A549 (cell line): Measurements from ENCODE around the gene DDX53. TPM values are rescaled to one million over a fixed set of nuclear protein-coding genes. Genes with fewer than 3 reads are reported as not detected.

ENCODE experiments used
- ATAC-seq, 2 experiments: fragments of 200-7000 bp in 1 of 2; fragments of >200 bp in 1 of 2; cut with Nextera tagmentation in 1 of 2; cut with Tn5 transposase in 1 of 2; 3 replicates each; pipeline versions ENCODE4 v1.8.0 to v1.9.1; 2018 to 2020; ENCODE audit warnings: mild to moderate bottlenecking in 1 of 2, moderate library complexity in 1 of 2
- CTCF ChIA-PET: fragments of 300-600 bp; sonication (Branson Sonifier 250); formaldehyde crosslinking; extraction: SDS; loops from one replicate; lab custom pipeline; 2021; ENCODE audit warnings: antibody characterized with exemption, inconsistent platforms; lab: Yijun Ruan, JAX
- POLR2A ChIA-PET: fragments of 350-600 bp; formaldehyde crosslinking; extraction: SDS; loops from one replicate; lab custom pipeline; 2021; ENCODE audit warnings: antibody characterized with exemption, inconsistent platforms; lab: Yijun Ruan, JAX
- DNase-seq, 2 experiments: peaks; one replicate each; pipeline versions ENCODE4 v3.0.0 to v3.0.0-alpha.2; 2011 to 2016; ENCODE audit warnings: low read depth in 1 of 2, low spot score in 1 of 2
- FAIRE-seq: peaks from 2 replicates; lab custom pipeline; 2011; peaks lifted over from hg19 to GRCh38; lab: Jason Lieb, UNC
- H3K27ac ChIP-seq, 2 experiments: fragments of >200 bp; sonication (Bioruptor Twin); formaldehyde crosslinking; 3 replicates each; pipeline ENCODE4 v1.5.1; 2016 to 2017
- H3K4me1 ChIP-seq: fragments of >200 bp; sonication (Bioruptor Twin); formaldehyde crosslinking; 3 replicates; pipeline ENCODE4 v1.6.1; 2016
- H3K4me2 ChIP-seq: fragments of >200 bp; sonication (Bioruptor Twin); formaldehyde crosslinking; 3 replicates; pipeline ENCODE4 v1.6.1; 2016
- H3K4me3 ChIP-seq: fragments of >200 bp; sonication (Bioruptor Twin); formaldehyde crosslinking; 3 replicates; pipeline ENCODE4 v1.5.1; 2016
- H3K9me3 ChIP-seq: fragments of >200 bp; sonication (Bioruptor Twin); formaldehyde crosslinking; 3 replicates; pipeline ENCODE4 v1.6.1; 2016
- CBX2 ChIP-seq: fragments of 200-600 bp; sonication (generic); IDR thresholded peaks from 2 replicates; pipeline ENCODE4 v1.6.1; 2016; ENCODE audit warnings: low read depth, mild to moderate bottlenecking, borderline replicate concordance
- CBX8 ChIP-seq: fragments of 200-600 bp; sonication (generic); IDR thresholded peaks from 2 replicates; pipeline ENCODE4 v1.6.1; 2016
- CHD2 ChIP-seq: fragments of 150-350 bp; IDR thresholded peaks from 2 replicates; pipeline ENCODE4 v1.6.1; 2014; ENCODE audit warnings: low read length; ENCODE audit not compliant: partially characterized antibody
- EHF ChIP-seq: fragments of 250-450 bp; sonication (Bioruptor Pico); IDR thresholded peaks from 2 replicates; pipeline ENCODE4 v1.5.0; 2020; ENCODE audit warnings: mild to moderate bottlenecking
- EHMT2 ChIP-seq: fragments of 200-600 bp; sonication (generic); IDR thresholded peaks from 2 replicates; pipeline ENCODE4 v1.6.1; 2016; ENCODE audit warnings: antibody characterized with exemption, low read depth, mild to moderate bottlenecking, moderate library complexity
- EP300 ChIP-seq, 2 experiments: fragments of >200 bp; sonication (Bioruptor Twin); formaldehyde crosslinking; IDR thresholded peaks; 2 replicates in 1 of 2; 3 replicates in 1 of 2; pipeline ENCODE4 v1.6.1; 2016 to 2017
- FOSL2 ChIP-seq, 2 experiments: fragments of 450-650 bp in 1 of 2; fragments of >200 bp in 1 of 2; sonication (Bioruptor Twin) in 1 of 2; formaldehyde crosslinking; IDR thresholded peaks; 2 replicates each; pipeline versions ENCODE4 v1.5.0 to v1.6.1; 2016 to 2020; ENCODE audit warnings: mild to moderate bottlenecking in 1 of 2, moderate library complexity in 1 of 2
- GATA3 ChIP-seq: IDR thresholded peaks from 2 replicates; pipeline ENCODE4 v1.6.1; 2012; ENCODE audit warnings: borderline replicate concordance
- HEYL ChIP-seq: fragments of 250-450 bp; sonication (Bioruptor Pico); IDR thresholded peaks from 2 replicates; pipeline ENCODE4 v1.8.0; 2021; ENCODE audit warnings: mild to moderate bottlenecking, moderate library complexity
- HOXA7 ChIP-seq: fragments of 250-450 bp; sonication (Bioruptor Pico); IDR thresholded peaks from 2 replicates; pipeline ENCODE4 v1.5.0; 2020; ENCODE audit warnings: mild to moderate bottlenecking, moderate library complexity
- HOXB5 ChIP-seq: fragments of 250-450 bp; sonication (Bioruptor Pico); IDR thresholded peaks from 2 replicates; pipeline ENCODE4 v1.5.0; 2020; ENCODE audit warnings: mild to moderate bottlenecking, moderate library complexity
- JUN ChIP-seq, 2 experiments: fragments of >200 bp; sonication (Bioruptor Twin); formaldehyde crosslinking; IDR thresholded peaks; 2 replicates in 1 of 2; 3 replicates in 1 of 2; pipeline ENCODE4 v1.6.1; 2016 to 2017
- KDM1A ChIP-seq: fragments of 200-600 bp; sonication (generic); IDR thresholded peaks from 2 replicates; pipeline ENCODE4 v1.6.1; 2016; ENCODE audit warnings: low read depth, mild to moderate bottlenecking
- MAZ ChIP-seq: fragments of 150-350 bp; IDR thresholded peaks from 2 replicates; pipeline ENCODE4 v1.6.1; 2014; ENCODE audit warnings: antibody characterized with exemption, low read depth, low read length, borderline replicate concordance
- MYC ChIP-seq: IDR thresholded peaks from 2 replicates; pipeline ENCODE4 v1.6.1; 2012; ENCODE audit warnings: mild to moderate bottlenecking, inconsistent platforms, low read length, improper control_type of control experiment, borderline replicate concordance
- NFE2L2 ChIP-seq: fragments of 150-350 bp; conservative IDR thresholded peaks from 2 replicates; pipeline ENCODE4 v1.6.1; 2014; ENCODE audit warnings: low read length
- POLR2A ChIP-seq: IDR thresholded peaks from 2 replicates; pipeline ENCODE4 v1.6.1; 2012; ENCODE audit warnings: mild to moderate bottlenecking, low read length
- RCOR1 ChIP-seq: fragments of 150-350 bp; IDR thresholded peaks from 2 replicates; pipeline ENCODE4 v1.6.1; 2014; ENCODE audit warnings: antibody characterized with exemption, low read length, low read depth
- TP53 ChIP-seq: fragments of 250-450 bp; sonication (Bioruptor Pico); IDR thresholded peaks from 2 replicates; pipeline ENCODE4 v1.5.0; 2021; ENCODE audit warnings: mild to moderate bottlenecking, moderate library complexity
- ZC3H11A ChIP-seq: fragments of 450-650 bp; IDR thresholded peaks from 2 replicates; pipeline ENCODE4 v1.6.1; 2014; ENCODE audit warnings: antibody characterized with exemption, mild to moderate bottlenecking
- ZFP36 ChIP-seq: fragments of 450-650 bp; IDR thresholded peaks from 2 replicates; pipeline ENCODE4 v1.6.1; 2014; ENCODE audit warnings: borderline replicate concordance; ENCODE audit not compliant: partially characterized antibody
- ZNF302 ChIP-seq: fragments of 250-450 bp; sonication (Bioruptor Pico); IDR thresholded peaks from 2 replicates; pipeline ENCODE4 v1.9.0; 2021; ENCODE audit warnings: inconsistent platforms, mild to moderate bottlenecking, moderate library complexity
- ZSCAN20 ChIP-seq: fragments of 250-450 bp; sonication (Bioruptor Pico); IDR thresholded peaks from 2 replicates; pipeline ENCODE4 v1.8.0; 2022; ENCODE audit warnings: mild to moderate bottlenecking, moderate library complexity
- WGBS: methylation state at CpG from one replicate; pipeline ENCODE4 v1.1.6; 2017; ENCODE audit errors: missing lambda C conversion rate; 5-methylcytosine and 5-hydroxymethylcytosine counted together
- polyA plus RNA-seq, 4 experiments: library from polyadenylated mRNA; depleted of rRNA in 3 of 4; stranded (reverse); fragments of >200 nt; fragmentation: RNase III in 1 of 4; extraction: RNeasy Plus Mini Kit Qiagen cat#74134 plus additional on column Dnase treatment in 1 of 4; gene quantifications; 2 replicates in 3 of 4; 3 replicates in 1 of 4; pipeline ENCODE4 v1.2.3, GENCODE V29; 2011 to 2017
- TF ChIP-seq, protein P1 (sequence below): fragments of >200 bp; sonication (Bioruptor Twin); formaldehyde crosslinking; IDR thresholded peaks from 3 replicates; pipeline ENCODE4 v1.5.1; 2016
- TF ChIP-seq, protein P2 (sequence below): fragments of 150-350 bp; IDR thresholded peaks from 2 replicates; pipeline ENCODE4 v1.6.1; 2014; ENCODE audit warnings: low read depth, mild to moderate bottlenecking, low read length

Gene DDX53
- polyA plus RNA-seq, 2 of the 4 experiments (the other 2 are of a cell fraction), result not detected

DNA sequence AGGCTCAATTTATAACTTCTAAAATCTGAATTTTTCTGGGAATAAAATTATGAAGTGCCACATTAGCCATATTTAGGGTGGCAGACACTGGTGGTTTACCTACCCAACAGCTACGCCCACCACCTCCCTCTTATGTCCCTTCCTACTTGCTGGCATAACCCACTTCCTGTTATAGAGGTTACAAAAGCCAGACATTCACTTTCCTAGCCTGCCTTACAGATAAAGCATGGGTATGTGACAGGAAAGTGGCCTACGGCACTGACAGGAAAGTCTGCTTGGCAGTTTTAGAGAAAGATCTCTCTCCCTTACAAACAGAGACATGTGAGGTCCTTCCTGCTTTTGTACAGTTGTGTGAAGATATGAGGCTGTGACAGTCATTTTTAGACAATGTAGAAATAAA is 12.4 kb downstream of the DDX53 start:
- no peak for ATAC-seq
- FAIRE-seq, result no peak
- TF ChIP-seq JUN (IDR thresholded peaks at IDR 0.05) (no peak), ZNF302 (no peak)
- Histone ChIP-seq H3K4me2 (no peak overlapping the region), H3K27ac (no peak overlapping the region), H3K9me3 (no peaks in the 10 kb centered on the region), H3K4me1 (no peaks in the 10 kb centered on the region), H3K4me3 (no peak overlapping the region)
- ChIA-PET POLR2A (no interaction called here), CTCF (no interaction called here)
- WGBS, result 72% methylated on average over 2 of the region's 2 CpGs
- DNase-seq, result no peak

DNA sequence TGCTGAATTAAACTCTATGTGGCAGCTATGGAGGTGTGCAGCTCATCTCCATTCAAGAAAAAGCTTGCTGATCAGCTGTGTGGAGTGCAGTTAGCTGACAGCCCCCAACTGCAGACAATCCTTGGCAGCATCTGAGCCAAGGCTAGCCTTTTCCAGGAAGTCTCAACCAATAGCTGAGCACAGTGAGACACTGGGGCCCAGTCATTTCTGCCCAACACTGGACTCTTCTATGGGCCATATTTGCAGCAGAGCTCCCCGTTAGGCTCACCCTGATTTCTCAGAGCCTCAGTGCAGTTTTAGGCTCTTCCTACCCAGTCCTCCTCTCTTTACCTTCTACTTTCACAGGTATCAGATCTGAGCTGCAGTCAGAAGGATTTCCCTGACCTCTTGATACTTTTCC is 12.9 kb downstream of the DDX53 start:
- FAIRE-seq (no peak), DNase-seq (no peak), ATAC-seq (no peak)
- Histone ChIP-seq H3K4me2 (no peak overlapping the region), H3K9me3 (no peaks in the 10 kb centered on the region), H3K27ac (no peak overlapping the region), H3K4me3 (no peak overlapping the region), H3K4me1 (no peaks in the 10 kb centered on the region)
- 31% methylated on average over 1 of the region's 1 CpG for WGBS
- ChIA-PET CTCF (no interaction called here), POLR2A (no interaction called here)
- TF ChIP-seq HOXB5 (CRISPR knock-in tag) (no peak), NFE2L2 (no peak), ZC3H11A (no peak), HOXA7 (no peak), MAZ (no peak), KDM1A (no peak), EHMT2 (no peak), CBX2 (no peak), EHF (no peak)
- TF ChIP-seq, protein P1, sequence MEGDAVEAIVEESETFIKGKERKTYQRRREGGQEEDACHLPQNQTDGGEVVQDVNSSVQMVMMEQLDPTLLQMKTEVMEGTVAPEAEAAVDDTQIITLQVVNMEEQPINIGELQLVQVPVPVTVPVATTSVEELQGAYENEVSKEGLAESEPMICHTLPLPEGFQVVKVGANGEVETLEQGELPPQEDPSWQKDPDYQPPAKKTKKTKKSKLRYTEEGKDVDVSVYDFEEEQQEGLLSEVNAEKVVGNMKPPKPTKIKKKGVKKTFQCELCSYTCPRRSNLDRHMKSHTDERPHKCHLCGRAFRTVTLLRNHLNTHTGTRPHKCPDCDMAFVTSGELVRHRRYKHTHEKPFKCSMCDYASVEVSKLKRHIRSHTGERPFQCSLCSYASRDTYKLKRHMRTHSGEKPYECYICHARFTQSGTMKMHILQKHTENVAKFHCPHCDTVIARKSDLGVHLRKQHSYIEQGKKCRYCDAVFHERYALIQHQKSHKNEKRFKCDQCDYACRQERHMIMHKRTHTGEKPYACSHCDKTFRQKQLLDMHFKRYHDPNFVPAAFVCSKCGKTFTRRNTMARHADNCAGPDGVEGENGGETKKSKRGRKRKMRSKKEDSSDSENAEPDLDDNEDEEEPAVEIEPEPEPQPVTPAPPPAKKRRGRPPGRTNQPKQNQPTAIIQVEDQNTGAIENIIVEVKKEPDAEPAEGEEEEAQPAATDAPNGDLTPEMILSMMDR, result no peak

DNA sequence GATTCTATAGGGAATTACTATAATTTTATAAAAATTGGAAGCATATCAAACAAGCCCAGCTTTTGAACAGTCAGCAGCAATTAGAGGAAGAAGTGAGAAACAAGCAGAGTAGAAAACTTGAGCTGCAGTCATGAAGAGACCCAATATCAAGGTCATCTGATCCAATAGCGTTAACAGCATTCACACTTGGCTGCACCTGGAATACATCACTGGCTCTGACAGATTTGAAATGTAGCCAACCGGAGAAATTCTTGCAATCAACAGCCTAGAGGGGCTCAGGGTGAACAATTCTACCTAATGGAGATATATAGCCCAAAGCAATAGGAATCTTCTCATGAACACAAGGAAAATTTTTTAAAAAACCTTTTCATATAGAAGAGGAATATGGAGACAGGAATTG is 13.6 kb downstream of the DDX53 start:
- Histone ChIP-seq H3K4me2 (no peak overlapping the region), H3K9me3 (no peaks in the 10 kb centered on the region), H3K27ac (no peak overlapping the region), H3K4me3 (no peak overlapping the region), H3K4me1 (no peaks in the 10 kb centered on the region)
- DNase-seq (no peak), FAIRE-seq (no peak), ATAC-seq (no peak)
- TF ChIP-seq HEYL (CRISPR knock-in tag) (no peak), MYC (no peak), HOXB5 (CRISPR knock-in tag) (no peak), POLR2A (no peak), EP300 (IDR thresholded peaks at IDR 0.05) (no peak), CHD2 (no peak), EHMT2 (no peak), RCOR1 (no peak), FOSL2 (IDR thresholded peaks at IDR 0.05) (no peak), FOSL2 (CRISPR knock-in tag; IDR thresholded peaks at IDR 0.05) (no peak), CBX8 (no peak), HOXA7 (no peak), TP53 (CRISPR knock-in tag) (no peak), CBX2 (no peak), ZSCAN20 (CRISPR knock-in tag) (no peak), ZFP36 (no peak), KDM1A (no peak), EHF (no peak), GATA3 (no peak)
- TF ChIP-seq, protein P2, sequence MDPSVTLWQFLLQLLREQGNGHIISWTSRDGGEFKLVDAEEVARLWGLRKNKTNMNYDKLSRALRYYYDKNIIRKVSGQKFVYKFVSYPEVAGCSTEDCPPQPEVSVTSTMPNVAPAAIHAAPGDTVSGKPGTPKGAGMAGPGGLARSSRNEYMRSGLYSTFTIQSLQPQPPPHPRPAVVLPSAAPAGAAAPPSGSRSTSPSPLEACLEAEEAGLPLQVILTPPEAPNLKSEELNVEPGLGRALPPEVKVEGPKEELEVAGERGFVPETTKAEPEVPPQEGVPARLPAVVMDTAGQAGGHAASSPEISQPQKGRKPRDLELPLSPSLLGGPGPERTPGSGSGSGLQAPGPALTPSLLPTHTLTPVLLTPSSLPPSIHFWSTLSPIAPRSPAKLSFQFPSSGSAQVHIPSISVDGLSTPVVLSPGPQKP, result no peak
- CTCF ChIA-PET, result no interaction called here
- POLR2A ChIA-PET, result no interaction called here
- 30% methylated on average over 2 of the region's 2 CpGs for WGBS
